Ascending aorta (tissue), 2 donors: ENCODE measurements around the gene TMEM256. TPM values are rescaled to one million over a fixed set of nuclear protein-coding genes. Genes with fewer than 3 reads are reported as not detected.

Source experiments
- DNase-seq, 2 donors: peaks; one replicate each; pipeline ENCODE4 v3.0.0-alpha.2; 2019; ENCODE audit warnings: low spot score in 2 of 2
- H3K27ac ChIP-seq, 2 donors: fragments of 200-600 bp; sonication (generic); one replicate each; pipeline ENCODE4 v1.5.1; 2016 to 2017; ENCODE audit warnings: mild to moderate bottlenecking in 1 of 2
- H3K27me3 ChIP-seq: fragments of 200-600 bp; sonication (generic); one replicate; pipeline ENCODE4 v1.5.1; 2017
- H3K36me3 ChIP-seq, 2 donors: fragments of 200-600 bp; sonication (generic); one replicate each; pipeline ENCODE4 v1.5.1; 2016
- H3K4me1 ChIP-seq, 2 donors: fragments of 200-600 bp; sonication (generic); one replicate each; pipeline ENCODE4 v1.5.1; 2016 to 2017; ENCODE audit warnings: mild to moderate bottlenecking in 1 of 2
- H3K4me3 ChIP-seq, 2 donors: fragments of 200-600 bp; sonication (generic); one replicate each; pipeline ENCODE4 v1.5.1; 2016 to 2017; ENCODE audit warnings: mild to moderate bottlenecking in 1 of 2
- H3K9me3 ChIP-seq, 2 donors: fragments of 200-600 bp; sonication (generic); one replicate each; pipeline ENCODE4 v1.5.1; 2016
- CTCF ChIP-seq, 3 experiments: fragments of 200-600 bp in 2 of 3; fragments of 450-650 bp in 1 of 3; sonication (generic) in 2 of 3; IDR thresholded peaks; one replicate each; pipeline ENCODE4 v1.5.1; 2016 to 2019; ENCODE audit warnings: antibody characterized with exemption in 3 of 3, mild to moderate bottlenecking in 1 of 3, moderate library complexity in 1 of 3
- intact Hi-C: fragments of 100-400 bp; cut with DNase I; formaldehyde crosslinking; loops from one replicate; pipeline ENCODE4 v1.15.1; 2023
- total RNA-seq: library from RNA; depleted of rRNA; stranded (reverse); fragments of >200 nt; gene quantifications from one replicate; pipeline ENCODE4 v1.1.0, GENCODE V29; 2016

TMEM256 gene
- total RNA-seq, 1 donor from 2014 or later = 241 TPM

GRCh38 chr17:7411427-7411750 is 7.5 kb upstream of the TMEM256 start:
- Histone ChIP-seq H3K4me3 (no peak overlapping the region), H3K27ac (no peak overlapping the region), H3K4me1 (no peaks in the 10 kb centered on the region), H3K9me3 (no peaks in the 10 kb centered on the region), H3K27me3 (no peaks in the 10 kb centered on the region), H3K36me3 (peaks cover 6 to 17% of the 10 kb centered on the region in 2 donors)
- no peak for DNase-seq
- intact Hi-C loops = no loop called here
- TF ChIP-seq CTCF (IDR thresholded peaks at IDR 0.05) = no peak

GRCh38 chr17:7410634-7411426 is 6.9 kb upstream of the TMEM256 start:
- Histone ChIP-seq H3K9me3 (no peaks in the 10 kb centered on the region), H3K4me1 (peaks cover 0 to 2% of the 10 kb centered on the region in 2 donors), H3K27ac (no peak overlapping the region), H3K4me3 (no peak overlapping the region), H3K36me3 (peaks cover 5 to 17% of the 10 kb centered on the region in 2 donors), H3K27me3 (no peaks in the 10 kb centered on the region)
- intact Hi-C loops = no loop called here
- no peak for DNase-seq
- no peak for TF ChIP-seq CTCF (IDR thresholded peaks at IDR 0.05)

GRCh38 chr17:7409716-7410115 is 5.8 kb upstream of the TMEM256 start:
- Histone ChIP-seq H3K27ac (no peak overlapping the region), H3K36me3 (peaks cover 0 to 7% of the 10 kb centered on the region in 2 donors), H3K9me3 (no peaks in the 10 kb centered on the region), H3K27me3 (no peaks in the 10 kb centered on the region), H3K4me1 (peaks cover 0 to 5% of the 10 kb centered on the region in 2 donors), H3K4me3 (no peak overlapping the region)
- DNase-seq = no peak
- intact Hi-C loops = loop anchor here (10.0 kb wide), 1 partner anchor 275 kb away; the partner anchor contains the start of genes TP53 and WRAP53
- TF ChIP-seq CTCF (IDR thresholded peaks at IDR 0.05) = no peak

GRCh38 chr17:7408863-7409262 is 5.0 kb upstream of the TMEM256 start:
- TF ChIP-seq CTCF (IDR thresholded peaks at IDR 0.05) = no peak
- Histone ChIP-seq H3K27ac (no peak overlapping the region), H3K4me1 (peaks cover 0 to 5% of the 10 kb centered on the region in 2 donors), H3K9me3 (no peaks in the 10 kb centered on the region), H3K4me3 (no peak overlapping the region), H3K36me3 (peaks cover 0 to 7% of the 10 kb centered on the region in 2 donors), H3K27me3 (no peaks in the 10 kb centered on the region)
- DNase-seq = no peak
- intact Hi-C loops = loop anchor here (10.0 kb wide), 1 partner anchor 276 kb away; the partner anchor contains the start of genes TP53 and WRAP53

GRCh38 chr17:7408252-7408727 is 4.4 kb upstream of the TMEM256 start:
- intact Hi-C loops = loop anchor here (10.0 kb wide), 1 partner anchor 277 kb away; the partner anchor contains the start of genes TP53 and WRAP53
- no peaks in the 10 kb centered on the region for H3K27me3 ChIP-seq
- TF ChIP-seq CTCF (IDR thresholded peaks at IDR 0.05) = no peak
- H3K4me1 ChIP-seq = peaks cover 0 to 7% of the 10 kb centered on the region in 2 donors
- no peak overlapping the region for H3K27ac ChIP-seq
- H3K36me3 ChIP-seq = peaks cover 0 to 7% of the 10 kb centered on the region in 2 donors
- no peak overlapping the region for H3K4me3 ChIP-seq
- H3K9me3 ChIP-seq = no peaks in the 10 kb centered on the region
- DNase-seq = no peak
